H1 (cell line): Measurements from ENCODE around the gene SPATA16. TPM values are rescaled to one million over a fixed set of nuclear protein-coding genes. Genes with fewer than 3 reads are reported as not detected.

ENCODE experiments used
- CHD7 ChIP-seq: fragments of 300-600 bp; sonication (generic); IDR thresholded peaks from 2 replicates; pipeline ENCODE4 v1.7.1; 2012; ENCODE audit warnings: low read length, moderate library complexity, mild to moderate bottlenecking, inconsistent platforms; ENCODE audit not compliant: insufficient replicate concordance
- GABPA ChIP-seq: IDR thresholded peaks from 2 replicates; pipeline ENCODE4 v1.6.1; 2011; ENCODE audit warnings: mild to moderate bottlenecking, low read length, moderate library complexity, borderline replicate concordance; ENCODE audit not compliant: insufficient read depth
- JUND ChIP-seq: IDR thresholded peaks from 2 replicates; pipeline ENCODE4 v1.6.1; 2011; ENCODE audit warnings: mild to moderate bottlenecking, improper control_type of control experiment, low read length
- USF2 ChIP-seq: IDR thresholded peaks from 2 replicates; pipeline ENCODE4 v1.6.1; 2011; ENCODE audit warnings: low read length, improper control_type of control experiment
- polyA plus RNA-seq, 7 experiments: library from polyadenylated mRNA; depleted of rRNA in 3 of 7; stranded (reverse) in 5 of 7; unstranded in 2 of 7; fragments of >200 nt in 5 of 7; fragments of 200-250 nt in 2 of 7; gene quantifications; 1 replicate in 5 of 7; 2 replicates in 1 of 7; 4 replicates in 1 of 7; pipeline versions ENCODE4 v1.2.1 to v1.2.3, GENCODE V29; 2011 to 2013; ENCODE audit warnings: missing spikeins in 2 of 7, mixed read lengths in 2 of 7
- total RNA-seq: library from RNA; stranded (reverse); fragmentation: NEBNext Ultra II Directional; extraction: Animal tissue kit (Norgen Biotek cat#: 25700); gene quantifications from 2 replicates; pipeline ENCODE4 v1.2.1, GENCODE V29; 2021

The SPATA16 gene
- total and polyA plus RNA-seq, 2 of the 8 experiments (the other 6 are each of a cell fraction or from before 2014, with no cell fraction given), result 0.05 to 2.7 TPM

GRCh38 chr3:172924546-172924945, 216.5 kb downstream of the SPATA16 start (continued):
- TF ChIP-seq CHD7, result no peak
- no peak for TF ChIP-seq USF2
- no peak for TF ChIP-seq GABPA
- TF ChIP-seq JUND, result no peak
